Neuronal stem cell (in vitro differentiated cells): Measurements from ENCODE around the gene GNAQ.

Experiments
- DNase-seq: peaks from one replicate; pipeline ENCODE4 v3.0.0-alpha.2; 2013; ENCODE audit warnings: low spot score
- H2AFZ ChIP-seq: one replicate; pipeline ENCODE4 v1.6.1; 2013; ENCODE audit warnings: mild to moderate bottlenecking, low read length, inconsistent platforms
- H2AK5ac ChIP-seq: 2 replicates; pipeline ENCODE4 v1.6.1; 2013; ENCODE audit warnings: low read depth, mild to moderate bottlenecking, inconsistent platforms, low read length, moderate library complexity, mixed read lengths
- H2BK120ac ChIP-seq: 2 replicates; pipeline ENCODE4 v1.6.1; 2013; ENCODE audit warnings: low read depth, mild to moderate bottlenecking, inconsistent platforms, low read length, moderate library complexity, mixed read lengths
- H2BK12ac ChIP-seq: one replicate; pipeline ENCODE4 v1.6.1; 2013; ENCODE audit warnings: low read length, inconsistent platforms
- H2BK15ac ChIP-seq: 2 replicates; pipeline ENCODE4 v1.6.1; 2013; ENCODE audit warnings: mild to moderate bottlenecking, low read length, inconsistent platforms, mixed read lengths
- H2BK5ac ChIP-seq: one replicate; pipeline ENCODE4 v1.6.1; 2013; ENCODE audit warnings: inconsistent platforms, mild to moderate bottlenecking, low read length, moderate library complexity
- H3K14ac ChIP-seq: one replicate; pipeline ENCODE4 v1.6.1; 2013; ENCODE audit warnings: low read length, inconsistent platforms
- H3K18ac ChIP-seq: 2 replicates; pipeline ENCODE4 v1.6.1; 2013; ENCODE audit warnings: low read length, inconsistent platforms
- H3K23ac ChIP-seq: 2 replicates; pipeline ENCODE4 v1.6.1; 2013; ENCODE audit warnings: low read depth, mild to moderate bottlenecking, mixed read lengths, low read length, inconsistent platforms; ENCODE audit not compliant: poor library complexity
- H3K27ac ChIP-seq: replicated peaks from 3 replicates; pipeline ENCODE4 v1.5.1; 2013; ENCODE audit warnings: low read length, inconsistent platforms
- H3K27me3 ChIP-seq, 3 experiments: 2 replicates each; pipeline ENCODE4 v1.6.1; 2013; ENCODE audit warnings: low read length in 3 of 3, mild to moderate bottlenecking in 2 of 3, inconsistent platforms in 1 of 3, low read depth in 1 of 3, mixed read lengths in 1 of 3, moderate library complexity in 1 of 3; ENCODE audit not compliant: control insufficient read depth in 3 of 3, insufficient read depth in 3 of 3
- H3K36me3 ChIP-seq, 2 donors: replicated peaks in 1 of 2; 2 replicates each; pipeline ENCODE4 v1.6.1; 2013; ENCODE audit warnings: low read length in 2 of 2; ENCODE audit not compliant: control insufficient read depth in 2 of 2, insufficient read depth in 2 of 2
- H3K4ac ChIP-seq: 2 replicates; pipeline ENCODE4 v1.6.1; 2013; ENCODE audit warnings: inconsistent platforms, mild to moderate bottlenecking, low read length, moderate library complexity
- H3K4me1 ChIP-seq, 2 donors: 1 replicate in 1 of 2; 2 replicates in 1 of 2; pipeline ENCODE4 v1.6.1; 2013; ENCODE audit warnings: low read length in 2 of 2, low read depth in 1 of 2; ENCODE audit not compliant: control insufficient read depth in 2 of 2, insufficient read depth in 1 of 2
- H3K4me2 ChIP-seq: one replicate; pipeline ENCODE4 v1.6.1; 2013; ENCODE audit warnings: mild to moderate bottlenecking, low read length, inconsistent platforms; ENCODE audit not compliant: insufficient read depth, poor library complexity, severe bottlenecking
- H3K4me3 ChIP-seq, 2 donors: 2 replicates each; pipeline ENCODE4 v1.5.1; 2013; ENCODE audit warnings: low read length in 2 of 2, mild to moderate bottlenecking in 2 of 2, inconsistent platforms in 1 of 2, moderate library complexity in 1 of 2
- H3K79me1 ChIP-seq: one replicate; pipeline ENCODE4 v1.6.1; 2013; ENCODE audit warnings: low read depth, mild to moderate bottlenecking, inconsistent platforms, low read length, moderate library complexity
- H3K9ac ChIP-seq: one replicate; pipeline ENCODE4 v1.6.1; 2013; ENCODE audit warnings: mild to moderate bottlenecking, low read depth, low read length, inconsistent platforms; ENCODE audit not compliant: poor library complexity
- H3K9me3 ChIP-seq, 2 donors: replicated peaks in 1 of 2; 2 replicates each; pipeline versions ENCODE3 to v1.6.1; 2013; ENCODE audit warnings: low read length in 2 of 2, mild to moderate bottlenecking in 2 of 2, inconsistent platforms in 1 of 2, low read depth in 1 of 2, mixed read lengths in 1 of 2, moderate library complexity in 1 of 2; ENCODE audit not compliant: control insufficient read depth in 2 of 2, insufficient read depth in 1 of 2
- H4K8ac ChIP-seq: one replicate; pipeline ENCODE4 v1.6.1; 2013; ENCODE audit warnings: low read depth, mild to moderate bottlenecking, inconsistent platforms, low read length, moderate library complexity
- H4K91ac ChIP-seq: one replicate; pipeline ENCODE4 v1.6.1; 2013; ENCODE audit warnings: low read length, low read depth, mild to moderate bottlenecking, inconsistent platforms; ENCODE audit not compliant: poor library complexity
- WGBS, 2 donors: extraction: QIAGEN DNeasy Blood & Tissue Kit; methylation state at CpG; one replicate each; pipeline ENCODE4 v1.1.7; 2013; ENCODE audit warnings: missing lambda C conversion rate in 2 of 2, mixed read lengths in 1 of 2; ENCODE audit not compliant: insufficient read length in 2 of 2, insufficient replicate concordance in 1 of 2; ENCODE audit errors: extremely low coverage in 2 of 2; 5-methylcytosine and 5-hydroxymethylcytosine counted together

Gene GNAQ

DNA sequence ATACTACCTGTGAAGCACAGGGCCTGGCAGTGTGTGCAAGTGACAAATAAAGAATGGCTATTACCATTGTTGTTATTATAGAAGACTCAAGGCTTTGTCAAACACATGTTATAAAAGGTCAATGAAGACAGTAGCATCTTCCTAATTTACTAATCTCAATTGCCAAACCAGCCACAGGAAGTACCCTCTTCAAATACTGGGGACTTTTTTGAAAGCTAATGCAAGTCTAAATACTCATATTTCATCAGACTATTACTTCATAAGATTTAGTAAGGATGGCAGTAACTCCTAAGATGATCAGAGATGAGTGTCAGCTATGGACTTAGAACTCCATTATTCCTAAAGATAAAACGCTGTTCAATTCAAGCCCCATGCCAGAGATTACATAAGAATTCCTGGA lies 43.0 kb downstream of the GNAQ start:
- H2AK5ac ChIP-seq: no peak overlapping the region
- H3K18ac ChIP-seq: no peak overlapping the region
- DNase-seq: no peak
- H3K4me1 ChIP-seq: peaks cover 0 to 2% of the 10 kb centered on the region in 2 donors
- no peak overlapping the region for H3K23ac ChIP-seq
- H4K91ac ChIP-seq: no peak overlapping the region
- H3K4me3 ChIP-seq: no peak overlapping the region
- H3K4me2 ChIP-seq: no peak overlapping the region
- no CpG with 5 or more reads among the region's 1 CpG for WGBS, 2 donors
- no peaks in the 10 kb centered on the region for H3K9me3 ChIP-seq
- no peak overlapping the region for H3K14ac ChIP-seq
- no peak overlapping the region for H2BK5ac ChIP-seq
- H2AFZ ChIP-seq: no peak overlapping the region
- no peak overlapping the region for H3K9ac ChIP-seq
- no peak overlapping the region for H3K4ac ChIP-seq
- H2BK12ac ChIP-seq: no peak overlapping the region
- H4K8ac ChIP-seq: no peak overlapping the region
- H3K36me3 ChIP-seq: peaks cover 1 to 23% of the 10 kb centered on the region in 2 donors
- no peak overlapping the region for H2BK120ac ChIP-seq
- H3K27ac ChIP-seq: no peak overlapping the region
- H2BK15ac ChIP-seq: no peak overlapping the region
- H3K79me1 ChIP-seq: no peaks in the 10 kb centered on the region
- no peaks in the 10 kb centered on the region for H3K27me3 ChIP-seq

DNA sequence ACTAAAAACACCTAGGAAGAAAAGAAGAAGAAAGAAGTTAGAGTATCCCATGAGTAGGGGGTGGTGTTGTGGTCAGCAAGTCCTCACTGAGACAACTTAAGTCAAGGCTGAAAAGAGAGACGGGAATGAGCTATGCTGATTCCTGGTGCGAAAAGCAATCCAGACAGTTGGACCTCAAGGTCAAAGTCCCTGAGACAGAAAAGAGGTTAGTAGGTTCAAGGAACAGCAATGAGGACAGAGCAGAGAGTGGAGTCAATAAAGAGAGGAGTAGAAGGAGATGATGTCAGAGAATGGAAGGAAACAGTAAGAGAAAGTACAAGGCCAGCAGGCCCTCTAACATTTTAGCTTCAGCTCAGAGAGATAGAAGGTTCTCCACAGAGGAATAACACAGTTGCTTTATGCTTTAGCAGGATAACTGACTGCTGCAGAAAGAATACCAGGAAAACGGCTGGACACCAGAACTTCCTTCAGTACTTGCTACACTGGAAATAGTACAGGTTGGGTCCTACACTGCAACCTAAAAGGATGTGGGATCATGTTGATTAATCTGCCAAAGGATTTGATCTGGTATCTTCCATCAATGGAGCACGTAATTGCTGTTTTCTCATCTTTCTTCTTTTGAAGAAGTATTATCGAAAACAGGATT lies 43.6 kb downstream of the GNAQ start:
- no CpG with 5 or more reads among the region's 5 CpGs for WGBS, 2 donors
- H3K9ac ChIP-seq: no peak overlapping the region

DNA sequence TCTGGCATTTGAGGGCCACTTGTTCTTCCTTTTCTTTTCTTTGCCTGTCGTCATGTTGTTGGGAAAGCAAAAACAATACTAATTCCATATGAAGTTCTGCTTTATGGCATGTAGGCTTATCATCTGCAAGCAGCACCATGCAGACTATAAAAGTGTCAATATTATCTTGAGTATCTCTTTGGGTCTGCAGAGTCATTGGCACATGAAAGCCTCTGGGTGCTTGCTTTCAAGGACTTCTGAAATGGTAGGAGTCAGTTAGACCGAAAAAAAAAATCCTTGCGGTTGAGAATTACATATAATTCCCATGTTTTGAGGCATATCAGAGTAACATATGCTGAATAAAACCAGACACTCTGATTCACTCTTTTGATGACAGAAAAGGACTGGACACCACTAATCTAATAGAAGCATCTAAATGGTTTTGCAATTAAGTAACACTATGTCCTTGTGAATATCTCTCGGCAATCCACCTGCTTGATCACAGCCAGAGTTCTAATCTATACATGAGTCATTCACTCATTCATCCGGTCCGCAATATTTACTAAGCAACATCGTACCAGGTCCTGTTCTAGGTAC lies 44.4 kb downstream of the GNAQ start:
- H3K4me1 ChIP-seq: peaks cover 0 to 2% of the 10 kb centered on the region in 2 donors
- H4K8ac ChIP-seq: no peak overlapping the region
- DNase-seq: no peak
- no peak overlapping the region for H3K14ac ChIP-seq
- H3K9me3 ChIP-seq: no peaks in the 10 kb centered on the region
- H3K4me2 ChIP-seq: no peak overlapping the region
- no peak overlapping the region for H2BK120ac ChIP-seq
- H3K18ac ChIP-seq: no peak overlapping the region
- H2BK12ac ChIP-seq: no peak overlapping the region
- H3K27ac ChIP-seq: no peak overlapping the region
- H3K36me3 ChIP-seq: peaks cover 1 to 24% of the 10 kb centered on the region in 2 donors
- H3K4me3 ChIP-seq: no peak overlapping the region
- no peak overlapping the region for H3K9ac ChIP-seq
- WGBS, 2 donors: no CpG with 5 or more reads among the region's 7 CpGs
- no peak overlapping the region for H2BK5ac ChIP-seq
- no peaks in the 10 kb centered on the region for H3K79me1 ChIP-seq
- no peak overlapping the region for H2AK5ac ChIP-seq
- H3K4ac ChIP-seq: no peak overlapping the region
- no peak overlapping the region for H4K91ac ChIP-seq
- no peak overlapping the region for H2BK15ac ChIP-seq
- no peaks in the 10 kb centered on the region for H3K27me3 ChIP-seq
- no peak overlapping the region for H3K23ac ChIP-seq
- no peak overlapping the region for H2AFZ ChIP-seq

More for the DNA sequence above, 43.6 kb downstream of the GNAQ start:
- Histone ChIP-seq H3K4me3 (no peak overlapping the region), H2BK12ac (no peak overlapping the region), H2BK120ac (no peak overlapping the region), H3K4me2 (no peak overlapping the region), H3K23ac (no peak overlapping the region), H3K14ac (no peak overlapping the region), H2AFZ (no peak overlapping the region), H2BK5ac (no peak overlapping the region), H3K27ac (no peak overlapping the region), H3K9me3 (no peaks in the 10 kb centered on the region), H3K36me3 (peaks cover 1 to 29% of the 10 kb centered on the region in 2 donors), H3K27me3 (no peaks in the 10 kb centered on the region), H4K91ac (no peak overlapping the region), H2AK5ac (no peak overlapping the region), H3K18ac (no peak overlapping the region), H3K4me1 (peaks cover 0 to 2% of the 10 kb centered on the region in 2 donors), H2BK15ac (no peak overlapping the region), H3K79me1 (no peaks in the 10 kb centered on the region), H4K8ac (no peak overlapping the region), H3K4ac (no peak overlapping the region)
- no peak for DNase-seq

- Histone ChIP-seq H3K18ac (no peak overlapping the region), H3K4me2 (no peak overlapping the region), H3K36me3 (peaks cover 0 to 15% of the 10 kb centered on the region in 2 donors), H3K23ac (no peak overlapping the region), H3K4me3 (no peak overlapping the region), H3K27me3 (no peaks in the 10 kb centered on the region), H2AFZ (no peak overlapping the region), H2AK5ac (no peak overlapping the region), H2BK15ac (no peak overlapping the region), H3K14ac (no peak overlapping the region), H2BK5ac (no peak overlapping the region), H3K4me1 (peaks cover 0 to 4% of the 10 kb centered on the region in 2 donors), H3K9me3 (no peaks in the 10 kb centered on the region), H3K9ac (no peak overlapping the region), H4K8ac (no peak overlapping the region), H3K79me1 (no peaks in the 10 kb centered on the region), H4K91ac (no peak overlapping the region), H2BK120ac (no peak overlapping the region), H2BK12ac (no peak overlapping the region), H3K4ac (no peak overlapping the region), H3K27ac (no peak overlapping the region)
- WGBS, 2 donors: no CpG with 5 or more reads among the region's 1 CpG
- no peak for DNase-seq
Measured at GRCh38 chr9:77985996-77986395, 45.6 kb downstream of the GNAQ start.
